Measurements from ENCODE around the gene HSD11B2.

Gene HSD11B2

DNA sequence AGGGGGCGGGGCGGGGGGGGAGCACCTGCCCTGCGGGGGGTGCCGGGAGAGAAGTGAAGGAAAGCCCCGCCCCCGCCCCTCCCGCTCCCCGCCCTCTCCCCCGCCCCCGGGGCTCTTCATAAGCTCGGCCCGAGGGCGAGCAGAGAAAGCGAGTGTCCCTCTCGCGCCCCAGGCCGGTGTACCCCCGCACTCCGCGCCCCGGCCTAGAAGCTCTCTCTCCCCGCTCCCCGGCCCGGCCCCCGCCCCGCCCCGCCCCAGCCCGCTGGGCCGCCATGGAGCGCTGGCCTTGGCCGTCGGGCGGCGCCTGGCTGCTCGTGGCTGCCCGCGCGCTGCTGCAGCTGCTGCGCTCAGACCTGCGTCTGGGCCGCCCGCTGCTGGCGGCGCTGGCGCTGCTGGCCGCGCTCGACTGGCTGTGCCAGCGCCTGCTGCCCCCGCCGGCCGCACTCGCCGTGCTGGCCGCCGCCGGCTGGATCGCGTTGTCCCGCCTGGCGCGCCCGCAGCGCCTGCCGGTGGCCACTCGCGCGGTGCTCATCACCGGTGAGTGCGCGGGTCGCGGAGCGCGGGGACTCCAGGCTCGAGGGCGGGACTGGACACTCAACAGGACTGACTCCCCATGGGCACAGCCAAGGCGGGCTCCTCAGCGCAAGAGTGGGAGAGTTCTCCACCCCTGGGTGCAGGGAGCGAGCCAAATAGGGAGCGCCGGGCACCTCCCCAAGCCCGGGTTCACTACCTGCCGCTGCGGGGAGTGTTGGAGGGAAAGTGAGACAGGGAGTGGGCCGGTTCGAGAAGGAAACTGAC is at the start of gene HSD11B2:
Gene HSD11B2 (plus strand): TSS at position 145 of the 798 bp plus-strand sequence. CDS start 128 bp downstream, at position 273.
- DNase-seq (ENCODE audit: low read depth in 2 of 2), result no peak

- no peak for DNase-seq (ENCODE audit: low read depth in 2 of 2)
Observed at GRCh38 chr16:67383284-67383683, 47.6 kb upstream of the HSD11B2 start.

DNA sequence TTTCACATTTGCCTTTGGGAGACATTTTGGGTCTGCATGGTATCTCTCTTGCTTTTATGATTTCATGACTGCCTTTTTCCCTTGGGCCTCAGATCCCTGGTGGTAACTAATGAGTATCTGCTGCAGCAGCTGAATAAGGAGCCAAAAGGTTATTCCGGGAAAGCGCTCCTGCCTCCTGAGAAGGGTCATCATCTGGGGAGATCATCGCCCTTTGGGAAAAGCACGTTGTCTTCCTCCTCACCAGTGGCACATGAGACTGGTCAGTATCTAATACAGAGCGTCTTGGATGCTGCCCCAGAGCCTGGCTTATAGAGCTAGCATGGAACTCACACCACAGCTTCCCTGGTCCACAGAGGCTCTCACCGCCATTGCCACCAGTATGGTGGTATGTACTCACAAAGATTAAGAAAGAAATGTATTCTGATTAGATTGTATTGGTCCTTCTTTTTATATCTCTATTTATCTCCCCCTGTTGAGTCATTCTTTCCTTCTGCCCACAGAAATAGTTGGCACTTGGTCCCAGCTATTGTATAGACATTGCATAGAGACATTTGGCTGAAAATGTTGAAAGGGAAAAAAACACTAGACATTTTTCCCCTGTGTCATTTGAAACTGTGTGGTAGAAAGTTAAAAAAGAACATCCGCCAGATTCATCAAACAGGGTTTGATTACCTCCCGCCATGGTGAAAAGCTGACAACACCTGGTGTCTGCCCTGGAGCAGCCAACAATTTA is 46.0 kb upstream of the HSD11B2 start:
- DNase-seq (ENCODE audit: low read depth in 2 of 2), result no peak

GRCh38 chr16:67386861-67387455 is 44.0 kb upstream of the HSD11B2 start:
- DNase-seq (ENCODE audit: low read depth in 2 of 2), result no peak

DNA sequence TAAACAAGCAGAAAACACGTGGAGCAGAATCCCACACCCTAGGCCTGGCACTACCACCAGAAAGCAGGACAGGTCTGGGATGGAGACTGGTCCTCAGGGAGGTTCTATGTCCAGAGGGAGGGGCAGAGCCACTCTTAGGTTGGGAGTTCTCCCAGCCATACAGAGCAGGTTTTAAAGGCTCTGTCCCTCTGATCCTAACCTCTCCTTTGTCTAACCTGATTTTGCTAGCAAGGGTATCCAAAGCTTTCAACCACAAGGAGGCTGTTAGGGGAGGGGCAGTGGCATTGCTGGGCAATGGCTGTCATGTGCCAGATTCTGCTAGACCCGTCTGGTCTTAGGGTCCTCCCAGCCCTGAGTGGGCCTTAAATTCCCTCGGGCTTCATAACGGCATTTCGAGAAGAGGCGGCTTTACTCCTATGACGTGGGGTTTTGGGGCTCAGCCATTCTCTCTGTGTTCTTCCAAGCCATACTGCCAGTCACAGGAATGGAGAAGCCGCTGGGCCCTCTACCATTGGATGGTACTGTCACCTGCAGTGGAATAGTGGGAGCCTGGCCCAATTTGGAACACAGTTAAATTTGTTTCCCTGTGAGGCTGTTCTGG is 43.3 kb upstream of the HSD11B2 start:
- no peak for DNase-seq (ENCODE audit: low read depth in 2 of 2)

GRCh38 chr16:67388191-67388590 is 42.7 kb upstream of the HSD11B2 start:
- no peak for DNase-seq (ENCODE audit: low read depth in 2 of 2)

DNA sequence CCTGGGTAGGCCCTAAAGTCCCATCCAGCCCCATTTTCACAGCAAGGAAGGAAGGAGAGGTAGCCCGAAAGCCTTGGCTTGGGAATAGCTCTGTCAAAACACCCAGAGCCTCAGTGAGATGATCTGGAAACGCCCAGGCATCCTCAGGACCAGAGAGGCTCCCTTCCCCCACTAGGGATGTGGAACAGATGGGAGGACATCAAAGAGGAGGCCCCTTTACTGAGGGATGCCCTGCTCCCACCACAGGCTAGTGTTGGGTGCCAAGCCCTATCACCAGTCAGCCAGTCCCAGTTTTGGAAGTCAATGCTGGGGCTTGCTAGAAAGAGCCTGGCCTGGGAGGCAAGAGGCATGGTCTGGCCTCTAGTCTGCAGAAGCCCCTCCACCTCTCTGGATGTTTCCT is 42.3 kb upstream of the HSD11B2 start:
- DNase-seq (ENCODE audit: low read depth in 2 of 2), result no peak

GRCh38 chr16:67389911-67390815 is 40.8 kb upstream of the HSD11B2 start:
- no peak for DNase-seq (ENCODE audit: low read depth in 2 of 2)

DNA sequence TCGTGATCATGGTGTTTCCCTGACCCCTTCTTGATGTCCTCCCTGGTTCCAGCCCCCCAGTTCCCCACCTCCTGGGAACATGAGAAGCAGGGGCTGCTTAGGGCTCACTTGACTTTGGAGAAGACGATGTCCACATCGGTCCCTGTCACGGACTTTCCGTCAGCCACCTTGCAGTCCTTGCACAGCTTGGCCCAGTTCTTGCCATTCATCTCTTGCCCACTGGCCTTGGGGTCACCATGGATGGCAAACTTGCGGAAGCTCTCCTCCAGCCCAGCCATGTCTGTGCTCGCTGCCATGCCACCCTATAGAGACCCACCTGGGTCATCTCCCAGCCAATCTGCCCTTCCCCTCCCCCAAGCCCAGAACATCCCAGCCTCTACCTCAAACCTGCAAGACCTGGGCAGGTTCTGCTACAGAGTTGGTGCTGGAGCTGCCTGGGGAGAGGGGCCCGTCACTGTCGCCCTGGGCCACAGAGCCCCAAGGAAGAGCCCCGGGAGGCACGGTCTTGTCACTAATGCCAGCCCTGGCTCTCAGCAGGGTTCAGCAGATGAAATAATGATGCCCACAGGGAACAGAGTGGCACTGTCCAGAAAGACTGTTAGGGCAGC is 40.0 kb upstream of the HSD11B2 start:
- no peak for DNase-seq (ENCODE audit: low read depth in 2 of 2)

DNA sequence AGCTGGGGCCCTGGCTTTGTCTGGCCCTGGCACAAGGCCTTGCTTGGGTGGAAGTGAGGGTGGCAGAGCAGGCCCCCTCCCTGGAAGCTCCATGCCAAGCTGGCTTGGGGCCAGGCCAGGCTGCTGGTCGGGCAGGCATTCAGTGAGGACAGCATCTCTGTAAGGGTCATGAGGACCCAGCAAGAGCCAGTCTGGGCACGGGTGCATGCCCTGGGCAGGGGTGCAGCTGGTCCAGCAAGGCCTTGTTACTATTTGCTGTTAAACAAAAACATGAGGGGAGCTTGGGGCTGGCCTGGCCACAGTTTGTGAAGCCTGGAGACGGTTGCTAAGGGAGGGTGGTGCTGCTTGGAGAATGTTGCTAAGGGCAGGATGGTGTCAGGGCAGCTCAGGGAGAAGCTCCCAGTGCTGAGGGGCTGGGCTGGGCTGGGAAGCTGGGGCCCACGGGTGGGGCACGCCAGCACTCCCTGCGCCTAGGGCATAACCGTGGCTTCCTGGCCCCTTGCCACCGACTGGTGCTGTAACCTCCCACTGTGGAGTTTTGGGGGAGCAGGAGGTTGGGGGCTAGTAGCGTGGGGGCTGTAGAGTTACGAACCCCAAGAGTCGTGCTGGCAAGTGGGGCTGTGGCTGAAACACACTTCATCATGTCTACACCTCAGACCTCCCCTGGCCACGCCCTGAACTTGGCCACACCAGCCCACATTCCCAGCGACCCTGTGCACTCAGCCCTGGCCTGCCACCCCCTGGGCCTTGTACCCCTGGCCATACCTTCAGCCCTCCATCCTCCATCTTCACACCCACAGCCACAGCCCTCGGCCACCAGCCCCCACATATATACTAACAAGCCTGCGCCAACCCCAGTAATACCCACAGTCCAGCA is 39.3 kb upstream of the HSD11B2 start:
- no peak for DNase-seq (ENCODE audit: low read depth in 2 of 2)

GRCh38 chr16:67392301-67393059 is 38.4 kb upstream of the HSD11B2 start:
- no peak for DNase-seq (ENCODE audit: low read depth in 2 of 2)

- no peak for DNase-seq (ENCODE audit: low read depth in 2 of 2)
Observed at GRCh38 chr16:67393111-67393787, 37.7 kb upstream of the HSD11B2 start, which contains the start of gene TPPP3. TPPP3 (minus strand) TSS chr16:67393498; CDS start chr16:67391111, 2,387 bp downstream.

- no peak for DNase-seq (ENCODE audit: low read depth in 2 of 2)
Observed at GRCh38 chr16:67393788-67394154, 37.1 kb upstream of the HSD11B2 start.

- no peak for DNase-seq (ENCODE audit: low read depth in 2 of 2)
Observed at GRCh38 chr16:67394155-67395104, 36.5 kb upstream of the HSD11B2 start.

DNA sequence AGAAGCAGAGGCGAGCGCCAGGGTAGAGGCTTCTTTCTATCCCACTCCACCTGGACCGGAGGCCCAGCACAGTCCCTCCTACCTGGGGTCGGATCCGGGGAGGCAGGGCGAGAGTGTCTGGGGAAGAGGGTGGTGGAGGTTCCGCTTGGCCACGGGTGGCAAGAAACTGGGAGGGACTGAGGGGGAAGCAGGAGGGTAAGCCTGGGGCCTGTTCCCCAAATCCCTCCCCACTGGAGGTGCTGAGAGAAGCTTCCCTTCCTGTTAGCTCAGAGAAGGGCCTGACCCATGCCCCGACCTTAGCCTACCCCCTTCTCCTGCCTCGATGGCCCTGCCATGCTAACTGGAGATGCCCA is 35.8 kb upstream of the HSD11B2 start:
- DNase-seq (ENCODE audit: low read depth in 2 of 2), result no peak

- DNase-seq (ENCODE audit: low read depth in 2 of 2), result no peak
Observed at GRCh38 chr16:67395458-67396158, 35.3 kb upstream of the HSD11B2 start.

Data from stimulated activated CD8-positive, alpha-beta memory T cell treated with anti-CD3 and anti-CD28 coated beads, Interleukin-15, amount 100 ng/mL, for 4 hours (primary cell).